ENCODE data around the gene EEF1AKMT4. TPM values are rescaled to one million over a fixed set of nuclear protein-coding genes. Genes with fewer than 3 reads are reported as not detected.

The EEF1AKMT4 gene
- total and polyA plus RNA-seq, 4 donors: 0.40 to 1.9 (median 1.8) TPM

DNA sequence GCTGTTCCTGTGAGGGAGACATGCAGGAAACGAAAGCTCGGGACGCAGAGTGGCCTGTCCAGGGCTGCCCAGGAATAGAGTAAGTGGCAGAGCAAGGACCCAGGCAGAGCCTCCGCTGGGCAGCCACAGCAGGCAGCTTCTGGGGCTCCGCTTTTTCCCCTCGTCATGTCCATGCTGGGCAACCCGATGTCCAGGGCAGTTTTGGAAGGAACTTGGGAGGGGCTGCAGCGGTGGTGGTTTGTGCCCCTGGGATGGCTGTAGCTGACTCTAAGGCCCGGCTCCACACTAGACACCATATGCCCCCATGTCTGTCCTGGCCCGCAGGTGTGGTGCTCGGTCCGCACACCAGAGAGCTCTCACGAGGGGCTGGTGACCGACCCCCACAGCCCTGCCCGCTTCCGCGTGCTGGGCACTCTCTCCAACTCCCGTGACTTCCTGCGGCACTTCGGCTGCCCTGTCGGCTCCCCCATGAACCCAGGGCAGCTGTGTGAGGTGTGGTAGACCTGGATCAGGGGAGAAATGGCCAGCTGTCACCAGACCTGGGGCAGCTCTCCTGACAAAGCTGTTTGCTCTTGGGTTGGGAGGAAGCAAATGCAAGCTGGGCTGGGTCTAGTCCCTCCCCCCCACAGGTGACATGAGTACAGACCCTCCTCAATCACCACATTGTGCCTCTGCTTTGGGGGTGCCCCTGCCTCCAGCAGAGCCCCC, 42.4 kb downstream of the EEF1AKMT4 start:
- 92% methylated on average over 14 of the region's 21 CpGs for WGBS (ENCODE audit: insufficient coverage)

GRCh38 chr3:184295771-184296170, 46.3 kb downstream of the EEF1AKMT4 start:
- Histone ChIP-seq H3K4me1 (ENCODE audit: control insufficient read depth, insufficient read depth, low read length) (peaks cover 7% of the 10 kb centered on the region), H3K36me3 (ENCODE audit: control insufficient read depth, insufficient read depth, low read length) (peaks cover 17% of the 10 kb centered on the region), H3K9me3 (ENCODE audit: control insufficient read depth, insufficient read depth, low read length) (no peaks in the 10 kb centered on the region), H3K27ac (ENCODE audit: low read depth, low read length) (no peak overlapping the region), H3K27me3 (ENCODE audit: control insufficient read depth, insufficient read depth, low read length) (no peaks in the 10 kb centered on the region), H3K4me3 (ENCODE audit: low read depth, low read length) (no peak overlapping the region)
- no peak for DNase-seq (ENCODE audit: low read depth in 4 of 6, low spot score in 6 of 6)
- WGBS (ENCODE audit: insufficient coverage): 55% methylated on average over 1 of the region's 3 CpGs

More for the DNA sequence above, 42.4 kb downstream of the EEF1AKMT4 start:
- no peaks in the 10 kb centered on the region for H3K9me3 ChIP-seq (ENCODE audit: control insufficient read depth, insufficient read depth, low read length)
- peaks cover 22% of the 10 kb centered on the region for H3K36me3 ChIP-seq (ENCODE audit: control insufficient read depth, insufficient read depth, low read length)
- no peak overlapping the region for H3K27ac ChIP-seq (ENCODE audit: low read depth, low read length)
- H3K4me3 ChIP-seq (ENCODE audit: low read depth, low read length): no peak overlapping the region
- H3K4me1 ChIP-seq (ENCODE audit: control insufficient read depth, insufficient read depth, low read length): no peaks in the 10 kb centered on the region
- H3K27me3 ChIP-seq (ENCODE audit: control insufficient read depth, insufficient read depth, low read length): peaks cover 3% of the 10 kb centered on the region
- DNase-seq (ENCODE audit: low read depth in 4 of 6, low spot score in 6 of 6): no peak

DNA sequence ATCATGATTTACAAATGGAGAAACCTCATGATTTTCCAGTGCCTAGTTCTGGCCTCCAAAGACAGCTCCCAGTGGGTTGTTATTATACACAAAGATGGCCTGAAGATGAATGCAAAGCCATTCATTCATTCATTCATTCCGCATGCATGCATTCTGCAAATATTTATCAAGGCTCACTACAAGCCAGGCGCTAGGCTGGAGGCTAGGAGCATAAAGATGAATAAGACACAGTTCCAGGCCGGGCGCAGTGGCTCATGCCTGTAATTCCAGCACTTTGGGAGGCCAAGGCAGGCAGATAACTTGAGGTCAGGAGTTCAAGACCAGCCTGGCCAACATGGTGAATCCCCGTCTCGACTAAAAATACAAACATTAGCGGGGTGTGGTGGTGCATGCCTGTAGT, 47.1 kb downstream of the EEF1AKMT4 start:
- no peaks in the 10 kb centered on the region for H3K9me3 ChIP-seq (ENCODE audit: control insufficient read depth, insufficient read depth, low read length)
- H3K4me1 ChIP-seq (ENCODE audit: control insufficient read depth, insufficient read depth, low read length): peaks cover 7% of the 10 kb centered on the region
- 70% methylated on average over 6 of the region's 7 CpGs for WGBS (ENCODE audit: insufficient coverage)
- no peaks in the 10 kb centered on the region for H3K27me3 ChIP-seq (ENCODE audit: control insufficient read depth, insufficient read depth, low read length)
- no peak overlapping the region for H3K4me3 ChIP-seq (ENCODE audit: low read depth, low read length)
- no peak overlapping the region for H3K27ac ChIP-seq (ENCODE audit: low read depth, low read length)
- H3K36me3 ChIP-seq (ENCODE audit: control insufficient read depth, insufficient read depth, low read length): peaks cover 15% of the 10 kb centered on the region
- DNase-seq (ENCODE audit: low read depth in 4 of 6, low spot score in 6 of 6): no peak

GRCh38 chr3:184298759-184299487, 49.5 kb downstream of the EEF1AKMT4 start, which contains the start of gene PSMD2:
TSS of gene PSMD2 (plus strand) at chr3:184299241. CDS start at chr3:184299267, 26 bp downstream.
- peaks cover 7% of the 10 kb centered on the region for H3K4me1 ChIP-seq (ENCODE audit: control insufficient read depth, insufficient read depth, low read length)
- peak within 1 kb of the TSS; percentile 87 for H3K27ac ChIP-seq (ENCODE audit: low read depth, low read length)
- H3K4me3 ChIP-seq (ENCODE audit: low read depth, low read length): peak within 1 kb of the TSS; percentile 85
- WGBS (ENCODE audit: insufficient coverage): under 1% methylated on average over 77 of the region's 78 CpGs
- peaks cover 30% of the 10 kb centered on the region for H3K36me3 ChIP-seq (ENCODE audit: control insufficient read depth, insufficient read depth, low read length)
- no peaks in the 10 kb centered on the region for H3K9me3 ChIP-seq (ENCODE audit: control insufficient read depth, insufficient read depth, low read length)
- DNase-seq (ENCODE audit: low read depth in 4 of 6, low spot score in 6 of 6): peak; percentile 82 to 99 (median 92)
- H3K27me3 ChIP-seq (ENCODE audit: control insufficient read depth, insufficient read depth, low read length): no peaks in the 10 kb centered on the region

- WGBS (ENCODE audit: insufficient coverage): 8% methylated on average over 19 of the region's 29 CpGs
- H3K27ac ChIP-seq (ENCODE audit: low read depth, low read length): peak overlapping the region; percentile 18
Observed at GRCh38 chr3:184299488-184300377, 50.3 kb downstream of the EEF1AKMT4 start.

DNA sequence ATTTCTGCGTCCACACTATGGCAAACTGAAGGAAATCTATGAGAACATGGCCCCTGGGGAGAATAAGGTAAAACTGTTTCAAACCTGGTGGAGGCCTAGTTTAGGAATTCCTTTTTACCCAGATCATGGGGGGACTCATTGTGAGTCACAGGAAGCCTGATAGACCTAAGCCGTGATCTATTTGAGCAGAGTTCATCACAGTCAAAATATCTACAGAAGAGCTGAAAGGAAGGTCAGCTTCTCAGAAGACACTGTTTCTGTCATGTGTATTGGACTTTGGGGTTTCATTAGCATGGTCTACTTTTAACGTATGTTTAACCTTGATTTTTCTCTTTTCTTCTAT, 50.9 kb downstream of the EEF1AKMT4 start:
- no peaks in the 10 kb centered on the region for H3K27me3 ChIP-seq (ENCODE audit: control insufficient read depth, insufficient read depth, low read length)
- DNase-seq (ENCODE audit: low read depth in 4 of 6, low spot score in 6 of 6): no peak
- H3K36me3 ChIP-seq (ENCODE audit: control insufficient read depth, insufficient read depth, low read length): peaks cover 43% of the 10 kb centered on the region
- H3K4me3 ChIP-seq (ENCODE audit: low read depth, low read length): no peak overlapping the region
- no peaks in the 10 kb centered on the region for H3K9me3 ChIP-seq (ENCODE audit: control insufficient read depth, insufficient read depth, low read length)
- no CpG with 5 or more reads among the region's 3 CpGs for WGBS (ENCODE audit: insufficient coverage)
- peaks cover 7% of the 10 kb centered on the region for H3K4me1 ChIP-seq (ENCODE audit: control insufficient read depth, insufficient read depth, low read length)
- no peak overlapping the region for H3K27ac ChIP-seq (ENCODE audit: low read depth, low read length)

More at GRCh38 chr3:184299488-184300377, 50.3 kb downstream of the EEF1AKMT4 start:
- H3K4me1 ChIP-seq (ENCODE audit: control insufficient read depth, insufficient read depth, low read length): peaks cover 7% of the 10 kb centered on the region
- no peaks in the 10 kb centered on the region for H3K9me3 ChIP-seq (ENCODE audit: control insufficient read depth, insufficient read depth, low read length)
- DNase-seq (ENCODE audit: low read depth in 4 of 6, low spot score in 6 of 6): no peak
- no peaks in the 10 kb centered on the region for H3K27me3 ChIP-seq (ENCODE audit: control insufficient read depth, insufficient read depth, low read length)
- H3K36me3 ChIP-seq (ENCODE audit: control insufficient read depth, insufficient read depth, low read length): peaks cover 38% of the 10 kb centered on the region
- peak overlapping the region; percentile 85 for H3K4me3 ChIP-seq (ENCODE audit: low read depth, low read length)

DNA sequence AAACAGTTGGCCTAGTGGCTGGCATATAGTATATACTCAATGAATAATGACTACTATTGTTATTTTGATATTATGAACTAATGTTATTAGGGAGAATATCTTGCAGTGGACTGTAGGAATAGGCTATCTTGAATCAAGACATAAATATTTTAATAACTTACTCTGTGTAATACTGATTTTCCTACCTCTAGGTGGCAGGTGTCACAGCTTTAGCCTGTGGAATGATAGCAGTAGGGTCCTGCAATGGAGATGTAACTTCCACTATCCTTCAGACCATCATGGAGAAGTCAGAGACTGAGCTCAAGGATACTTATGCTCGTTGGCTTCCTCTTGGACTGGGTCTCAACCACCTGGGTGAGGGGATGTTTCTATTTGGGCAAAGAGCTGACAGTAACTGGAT, 56.1 kb downstream of the EEF1AKMT4 start:
- peak in 2 of 6 donors; percentile 23 to 53 for DNase-seq (ENCODE audit: low read depth in 4 of 6, low spot score in 6 of 6)
- Histone ChIP-seq H3K4me1 (ENCODE audit: control insufficient read depth, insufficient read depth, low read length) (no peaks in the 10 kb centered on the region), H3K27me3 (ENCODE audit: control insufficient read depth, insufficient read depth, low read length) (no peaks in the 10 kb centered on the region), H3K27ac (ENCODE audit: low read depth, low read length) (no peak overlapping the region), H3K9me3 (ENCODE audit: control insufficient read depth, insufficient read depth, low read length) (no peaks in the 10 kb centered on the region), H3K36me3 (ENCODE audit: control insufficient read depth, insufficient read depth, low read length) (peaks cover 92% of the 10 kb centered on the region), H3K4me3 (ENCODE audit: low read depth, low read length) (no peak overlapping the region)
- WGBS (ENCODE audit: insufficient coverage): 89% methylated on average over 1 of the region's 1 CpG

- Histone ChIP-seq H3K27ac (ENCODE audit: low read depth, low read length) (no peak overlapping the region), H3K36me3 (ENCODE audit: control insufficient read depth, insufficient read depth, low read length) (peaks cover 86% of the 10 kb centered on the region), H3K27me3 (ENCODE audit: control insufficient read depth, insufficient read depth, low read length) (no peaks in the 10 kb centered on the region), H3K9me3 (ENCODE audit: control insufficient read depth, insufficient read depth, low read length) (no peaks in the 10 kb centered on the region), H3K4me3 (ENCODE audit: low read depth, low read length) (no peak overlapping the region), H3K4me1 (ENCODE audit: control insufficient read depth, insufficient read depth, low read length) (no peaks in the 10 kb centered on the region)
- no peak for DNase-seq (ENCODE audit: low read depth in 4 of 6, low spot score in 6 of 6)
- 85% methylated on average over 3 of the region's 4 CpGs for WGBS (ENCODE audit: insufficient coverage)
Observed at GRCh38 chr3:184306341-184306972, 57.0 kb downstream of the EEF1AKMT4 start.

- DNase-seq (ENCODE audit: low read depth in 4 of 6, low spot score in 6 of 6): no peak
- 95% methylated on average over 9 of the region's 9 CpGs for WGBS (ENCODE audit: insufficient coverage)
- H3K4me1 ChIP-seq (ENCODE audit: control insufficient read depth, insufficient read depth, low read length): no peaks in the 10 kb centered on the region
- no peak overlapping the region for H3K27ac ChIP-seq (ENCODE audit: low read depth, low read length)
- no peaks in the 10 kb centered on the region for H3K9me3 ChIP-seq (ENCODE audit: control insufficient read depth, insufficient read depth, low read length)
- peaks cover 72% of the 10 kb centered on the region for H3K36me3 ChIP-seq (ENCODE audit: control insufficient read depth, insufficient read depth, low read length)
- no peaks in the 10 kb centered on the region for H3K27me3 ChIP-seq (ENCODE audit: control insufficient read depth, insufficient read depth, low read length)
- no peak overlapping the region for H3K4me3 ChIP-seq (ENCODE audit: low read depth, low read length)
Observed at GRCh38 chr3:184307915-184308314, 58.4 kb downstream of the EEF1AKMT4 start.
